Measurements from ENCODE around the gene DUSP2.
"Not testable (repeated sequence)": the region's sequence is repeated elsewhere in the genome, so short reads cannot be mapped to it uniquely, and the experiment has no call there.

DUSP2 gene

GRCh38 chr2:96147593-96148201 is 2.5 kb upstream of the DUSP2 start:
- no peak for DNase-seq (ENCODE audit: low read depth, low spot score)

GRCh38 chr2:96146881-96147592 is 1.8 kb upstream of the DUSP2 start:
- no peak for DNase-seq (ENCODE audit: low read depth, low spot score)

- peak; percentile 82 for DNase-seq (ENCODE audit: low read depth, low spot score)
These were observed 1.1 kb upstream of the DUSP2 start for GRCh38 chr2:96146153-96146880.

- DNase-seq (ENCODE audit: low read depth, low spot score) = no peak
These were observed 560 bp upstream of the DUSP2 start for GRCh38 chr2:96145848-96146152.

GRCh38 chr2:96144481-96145035 is 682 bp downstream of the DUSP2 start:
- DNase-seq (ENCODE audit: low read depth, low spot score) = no peak

- no peak for DNase-seq (ENCODE audit: low read depth, low spot score)
These were observed 1.3 kb downstream of the DUSP2 start for GRCh38 chr2:96143848-96144480.

- no peak for DNase-seq (ENCODE audit: low read depth, low spot score)
These were observed 1.9 kb downstream of the DUSP2 start for GRCh38 chr2:96143231-96143847.

- peak; percentile 53 for DNase-seq (ENCODE audit: low read depth, low spot score)
These were observed 2.8 kb downstream of the DUSP2 start for GRCh38 chr2:96142217-96143113.

GRCh38 chr2:96141624-96141967 is 3.6 kb downstream of the DUSP2 start:
- DNase-seq (ENCODE audit: low read depth, low spot score) = not testable (repeated sequence)

- no peak for DNase-seq (ENCODE audit: low read depth, low spot score)
These were observed 4.2 kb downstream of the DUSP2 start for GRCh38 chr2:96140941-96141623.

- no peak for DNase-seq (ENCODE audit: low read depth, low spot score)
These were observed 6.0 kb downstream of the DUSP2 start for GRCh38 chr2:96139181-96139758.

- DNase-seq (ENCODE audit: low read depth, low spot score) = peak; percentile 37
These were observed 6.8 kb downstream of the DUSP2 start, which contains the start of gene ASTL for GRCh38 chr2:96138179-96139145. ASTL (minus strand) TSS chr2:96138502; CDS start chr2:96138436, 66 bp downstream.

- no peak for DNase-seq (ENCODE audit: low read depth, low spot score)
These were observed 7.7 kb downstream of the DUSP2 start for GRCh38 chr2:96137321-96138178.

- no peak for DNase-seq (ENCODE audit: low read depth, low spot score)
These were observed 9.0 kb downstream of the DUSP2 start for GRCh38 chr2:96136129-96136720.

- DNase-seq (ENCODE audit: low read depth, low spot score) = no peak
These were observed 9.6 kb downstream of the DUSP2 start for GRCh38 chr2:96135621-96136020.

- DNase-seq (ENCODE audit: low read depth, low spot score) = no peak
These were observed 10.1 kb downstream of the DUSP2 start for GRCh38 chr2:96135171-96135570.

- no peak for DNase-seq (ENCODE audit: low read depth, low spot score)
These were observed 10.8 kb downstream of the DUSP2 start for GRCh38 chr2:96134421-96134820.
